Gastroesophageal sphincter (tissue), 3 donors: Measurements from ENCODE around the gene KIF13A.

Source experiments
- CTCF ChIP-seq, 4 experiments: fragments of 200-600 bp in 2 of 4; fragments of 450-650 bp in 2 of 4; sonication (generic) in 1 of 4; IDR thresholded peaks; one replicate each; pipeline ENCODE4 v1.5.1; 2017 to 2019; ENCODE audit warnings: antibody characterized with exemption in 4 of 4, mild to moderate bottlenecking in 2 of 4, moderate library complexity in 2 of 4
- POLR2A ChIP-seq, 2 donors: fragments of 450-650 bp; IDR thresholded peaks; one replicate each; pipeline ENCODE4 v1.6.1; 2017; ENCODE audit warnings: antibody characterized with exemption in 2 of 2, mild to moderate bottlenecking in 2 of 2, moderate library complexity in 1 of 2

- no peak for TF ChIP-seq CTCF (IDR thresholded peaks at IDR 0.05)
- no peak for TF ChIP-seq POLR2A (IDR thresholded peaks at IDR 0.05)
Observed at GRCh38 chr6:17851001-17851719, 136.3 kb downstream of the KIF13A start.
